HG02938 (cell line): ENCODE data around the gene PDCD1.
"Not testable (repeated sequence)": the region's sequence is repeated elsewhere in the genome, so short reads cannot be mapped to it uniquely, and the experiment has no call there.

ENCODE experiments used
- ATAC-seq: cut with Tn5 transposase; IDR thresholded peaks from one replicate; pipeline ENCODE4 v1.9.1; 2021; ENCODE audit warnings: mild to moderate bottlenecking, moderate library complexity; ENCODE audit not compliant: unreplicated experiment

Gene PDCD1

DNA sequence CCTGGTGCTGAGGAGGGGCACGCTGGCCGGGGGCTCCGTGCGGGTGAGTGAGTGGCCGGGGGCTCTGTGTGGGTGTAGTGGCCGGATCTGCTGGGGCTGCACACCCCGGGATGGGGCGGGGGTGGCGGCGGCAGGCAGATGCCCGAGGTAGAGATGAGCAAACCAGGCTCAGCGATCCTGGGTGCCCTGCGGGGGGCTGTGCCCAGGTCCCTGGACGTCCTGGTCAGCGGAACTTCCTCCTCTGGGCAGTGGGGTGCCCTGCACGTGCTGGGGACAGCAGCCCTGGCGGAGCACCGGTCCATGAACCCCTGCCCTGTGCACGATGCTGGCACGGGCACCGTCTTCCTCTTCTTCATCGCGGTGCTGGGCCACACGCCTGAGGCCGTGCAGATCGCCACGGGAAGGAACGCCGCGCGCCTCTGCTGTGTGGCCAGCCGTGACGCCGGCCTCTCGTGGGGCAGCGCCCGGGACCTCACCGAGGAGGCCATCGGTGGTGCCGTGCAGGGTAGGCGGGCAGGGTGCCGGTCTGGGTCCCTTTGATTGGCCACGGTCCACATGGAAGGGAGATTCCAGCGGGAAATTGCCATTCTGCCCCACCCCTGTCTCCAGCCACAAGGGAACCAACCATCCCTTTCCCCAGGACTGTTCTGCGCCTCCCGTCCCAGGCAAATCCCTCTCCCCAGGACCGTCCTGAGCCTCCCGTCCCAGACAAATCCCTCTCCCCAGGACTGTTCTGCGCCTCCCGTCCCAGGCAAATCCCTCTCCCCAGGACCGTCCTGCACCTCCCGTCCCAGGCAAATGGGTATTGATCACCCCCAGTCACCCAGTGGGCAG, 43.8 kb downstream of the PDCD1 start:
- ATAC-seq = no peak

DNA sequence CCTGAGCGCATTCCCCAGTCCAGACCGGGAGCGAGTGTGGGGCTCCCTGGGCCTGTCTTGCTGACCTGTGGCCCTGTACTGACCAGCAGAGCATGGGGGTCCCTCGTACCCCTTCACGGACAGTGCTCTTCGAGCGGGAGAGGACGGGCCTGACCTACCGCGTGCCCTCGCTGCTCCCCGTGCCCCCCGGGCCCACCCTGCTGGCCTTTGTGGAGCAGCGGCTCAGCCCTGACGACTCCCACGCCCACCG, 44.4 kb downstream of the PDCD1 start:
- ATAC-seq = no peak

DNA sequence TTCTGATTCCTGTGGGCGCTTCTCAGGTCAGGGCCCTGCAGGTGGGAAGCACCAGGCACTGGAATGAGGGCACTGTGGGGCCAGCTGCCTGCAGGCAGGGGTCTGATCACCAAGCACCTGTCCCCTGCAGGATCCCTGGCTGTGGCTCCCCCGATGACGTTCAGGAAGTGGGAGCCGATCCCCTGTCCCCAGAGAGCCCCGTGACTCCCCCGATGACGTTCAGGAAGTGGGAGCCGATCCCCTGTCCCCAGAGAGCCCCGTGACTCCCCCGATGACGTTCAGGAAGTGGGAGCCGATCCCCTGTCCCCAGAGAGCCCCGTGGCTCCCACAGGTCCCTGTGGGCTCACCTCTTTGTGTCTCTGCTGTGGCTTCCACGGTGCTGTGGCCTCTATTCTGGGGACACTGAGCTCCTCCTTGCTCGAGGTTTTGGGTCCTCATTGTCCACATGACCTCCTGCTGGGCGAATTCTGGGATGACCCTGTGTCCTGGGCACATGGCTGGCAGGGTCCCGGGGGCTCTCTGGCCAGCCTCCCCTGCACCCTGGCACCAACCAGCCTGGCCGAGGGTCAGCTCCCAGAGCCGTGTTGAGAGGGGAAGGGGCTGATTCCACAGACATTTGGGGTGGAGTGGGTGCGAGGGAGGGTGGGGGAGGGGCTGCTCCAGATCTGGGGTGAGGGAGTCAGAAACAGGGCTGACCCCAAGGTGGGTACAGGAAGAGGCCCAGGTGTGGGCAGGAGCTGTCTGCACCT, 44.9 kb downstream of the PDCD1 start:
- no peak for ATAC-seq

DNA sequence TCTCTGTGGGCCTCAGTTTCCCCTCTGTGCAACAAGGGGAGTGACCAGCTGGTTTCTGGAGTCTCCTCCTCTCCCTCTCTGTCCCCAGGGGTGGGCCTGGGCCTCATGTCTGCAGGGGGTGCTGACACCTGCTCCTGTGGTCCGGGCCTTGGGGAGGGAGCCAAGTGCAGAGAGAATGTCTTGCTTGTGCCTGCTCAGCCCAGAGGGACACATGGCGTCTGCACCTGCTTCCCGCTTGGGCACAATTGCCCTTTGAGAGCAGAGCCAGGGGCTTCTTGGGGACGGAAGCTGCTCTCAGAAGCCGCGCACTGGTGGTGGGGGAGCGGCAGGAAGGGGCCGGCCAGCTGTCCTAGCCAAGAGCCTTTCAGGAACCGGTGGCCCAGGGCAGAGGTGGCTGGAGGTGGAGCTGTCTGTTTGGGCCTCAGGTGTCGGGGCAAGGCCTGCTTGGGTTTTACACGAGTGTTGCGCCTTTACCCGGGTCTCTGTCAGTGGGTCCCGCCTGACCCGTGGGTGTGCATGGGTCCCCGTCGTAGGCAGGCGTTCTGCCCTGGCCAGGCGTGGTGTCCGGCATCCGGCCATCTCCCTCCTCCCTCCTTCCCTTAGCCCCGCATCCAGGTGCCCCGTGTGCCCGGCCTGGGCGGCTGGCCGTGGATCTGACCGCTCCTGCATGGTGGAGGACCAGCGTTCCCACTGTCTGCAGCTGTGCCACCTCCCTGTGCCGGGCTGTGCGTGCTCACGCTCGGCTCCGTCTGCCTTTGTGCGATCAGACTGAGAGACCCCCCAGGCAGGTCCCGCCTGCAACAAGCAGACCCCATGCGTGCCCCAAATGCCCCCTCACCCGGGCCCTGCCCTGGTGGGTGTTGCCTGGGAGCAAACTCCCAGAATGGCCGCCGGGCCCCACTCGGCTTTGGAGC, 45.7 kb downstream of the PDCD1 start:
- no peak for ATAC-seq

GRCh38 chr2:241811952-241812729, 46.6 kb downstream of the PDCD1 start:
- no peak for ATAC-seq

DNA sequence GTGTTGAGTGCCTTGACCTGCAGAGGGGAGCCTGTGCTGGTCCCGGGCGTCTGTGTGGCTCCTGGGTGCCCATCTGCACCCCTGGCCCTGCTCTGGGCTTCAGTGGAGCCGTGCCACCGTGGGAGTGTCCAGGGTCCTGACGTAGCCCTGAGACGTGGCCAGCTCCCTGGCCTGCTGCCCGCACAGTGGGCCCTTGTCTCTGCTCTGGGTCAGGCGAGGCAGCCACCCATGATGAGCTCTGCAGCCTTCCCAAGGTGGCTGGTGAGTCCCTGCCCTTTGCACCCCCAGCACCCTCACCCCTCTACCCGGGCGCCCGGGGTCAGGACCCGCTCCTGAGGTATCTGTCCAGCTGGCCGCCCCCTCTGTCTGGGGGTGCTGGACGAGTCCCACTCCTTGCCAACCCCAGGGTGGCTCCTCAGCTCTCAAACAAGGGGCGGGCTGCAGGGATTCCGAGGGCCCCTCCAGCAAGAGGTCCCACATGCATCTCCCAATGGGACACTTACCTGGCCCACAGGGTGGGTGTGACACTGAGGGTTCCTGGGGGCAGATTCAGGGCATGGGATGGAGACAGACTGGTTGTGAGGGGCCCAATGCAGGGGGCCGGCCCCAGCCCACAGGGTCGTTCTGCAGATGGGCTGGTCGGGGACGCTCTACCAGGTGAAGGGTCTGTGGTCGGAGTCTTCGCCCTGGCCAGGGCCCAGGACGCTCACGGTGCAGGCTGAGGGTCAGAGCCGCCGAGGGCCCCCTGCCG, 47.3 kb downstream of the PDCD1 start:
- ATAC-seq = no peak

DNA sequence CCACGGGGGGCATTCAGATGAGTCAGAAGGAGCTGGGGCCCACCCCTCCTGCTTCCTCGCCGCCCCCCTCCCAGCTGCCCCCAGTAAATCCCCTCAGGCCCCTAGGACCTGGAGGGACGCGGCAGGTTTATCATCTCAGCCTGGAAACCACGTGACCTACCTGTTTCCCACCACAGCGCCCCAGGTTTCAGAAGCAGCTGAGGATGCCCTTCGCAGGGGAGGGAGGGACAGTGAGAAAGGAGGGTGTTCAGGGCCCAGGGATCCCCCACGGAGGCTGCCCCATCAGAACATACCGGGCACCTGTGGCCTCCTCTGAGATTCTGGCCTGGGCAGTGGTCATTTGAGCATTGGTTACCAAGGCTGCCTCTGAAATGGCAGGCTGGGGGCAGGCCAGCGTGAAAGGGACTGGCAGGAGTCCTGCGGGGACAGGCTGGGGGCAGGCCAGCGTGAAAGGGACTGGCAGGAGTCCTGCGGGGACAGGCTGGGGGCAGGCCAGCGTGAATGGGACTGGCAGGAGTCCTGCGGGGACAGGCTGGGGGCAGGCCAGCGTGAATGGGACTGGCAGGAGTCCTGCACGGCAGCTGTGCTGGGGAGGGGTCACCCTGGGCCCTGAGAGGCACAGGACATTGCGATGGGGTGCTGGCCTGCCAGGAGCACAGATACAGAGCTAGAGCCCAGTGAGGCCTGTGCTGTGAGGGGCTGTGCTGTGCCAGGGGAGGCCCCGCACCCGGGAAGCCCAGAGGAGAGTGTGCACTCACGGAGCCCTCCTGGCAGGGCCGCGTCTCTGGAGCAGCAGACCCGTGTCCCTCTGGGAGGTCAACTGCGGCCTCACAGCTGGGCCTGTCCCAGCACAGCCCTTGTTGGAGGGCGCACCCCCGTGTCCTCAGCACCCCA, 48.1 kb downstream of the PDCD1 start:
- no peak for ATAC-seq

GRCh38 chr2:241809383-241810306, 49.0 kb downstream of the PDCD1 start:
- ATAC-seq = no peak

DNA sequence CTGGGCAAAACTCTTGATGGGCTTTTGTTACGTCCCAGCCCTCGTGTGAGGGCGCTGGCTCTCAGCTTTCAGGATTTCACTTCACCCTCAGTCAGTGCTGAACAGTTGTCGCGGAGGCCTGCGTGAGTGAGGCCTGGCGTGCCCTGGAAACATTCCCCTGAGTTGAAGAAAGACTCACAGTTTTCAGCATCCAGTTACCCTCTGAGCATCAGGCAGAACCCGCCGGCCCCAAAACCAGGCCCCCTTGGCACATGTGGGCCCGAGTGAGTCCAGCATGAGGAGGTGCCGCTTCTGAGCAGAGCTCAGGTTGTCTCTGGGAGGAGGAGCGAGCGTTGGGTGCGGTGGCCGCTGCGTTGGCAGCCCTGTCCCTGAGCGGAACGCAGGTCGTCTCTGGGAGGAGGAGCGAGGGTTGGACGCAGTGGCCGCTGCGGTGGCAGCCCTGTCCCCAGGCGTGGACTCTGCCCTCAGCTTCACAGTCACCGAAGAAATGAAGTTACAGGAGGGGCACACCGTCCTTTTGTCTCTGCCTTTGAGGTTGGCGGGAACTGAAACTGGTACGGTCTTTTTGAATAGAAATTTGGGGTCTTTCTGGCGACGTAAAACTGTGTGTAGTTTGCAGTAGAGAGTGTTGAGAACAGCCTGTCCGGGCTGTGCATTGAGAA, 49.8 kb downstream of the PDCD1 start, which contains the start of gene NEU4:
TSS of gene NEU4 (plus strand) at position 473 of the 662 bp plus-strand sequence. CDS start 5,292 bp downstream, outside the sequence.
- no peak for ATAC-seq

- ATAC-seq = no peak
Measured at GRCh38 chr2:241808051-241808720, 50.5 kb downstream of the PDCD1 start.

DNA sequence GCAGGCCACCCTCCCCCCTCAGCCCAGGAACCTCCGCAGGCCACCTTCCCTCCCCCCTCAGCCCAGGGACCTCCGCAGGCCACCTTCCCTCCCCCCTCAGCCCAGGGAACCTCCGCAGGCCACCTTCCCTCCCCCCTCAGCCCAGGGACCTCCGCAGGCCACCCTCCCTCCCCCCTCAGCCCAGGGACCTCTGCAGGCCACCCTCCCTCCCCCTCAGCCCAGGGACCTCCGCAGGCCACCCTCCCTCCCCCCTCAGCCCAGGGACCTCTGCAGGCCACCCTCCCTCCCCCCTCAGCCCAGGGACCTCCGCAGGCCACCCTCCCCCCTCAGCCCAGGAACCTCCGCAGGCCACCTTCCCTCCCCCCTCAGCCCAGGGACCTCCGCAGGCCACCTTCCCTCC, 52.5 kb downstream of the PDCD1 start:
- not testable (repeated sequence) for ATAC-seq

- no peak for ATAC-seq
Measured at GRCh38 chr2:241804326-241805229, 54.1 kb downstream of the PDCD1 start.

- ATAC-seq = no peak
Measured at GRCh38 chr2:241803387-241804325, 55.0 kb downstream of the PDCD1 start.
